Measurements from ENCODE around the gene SUGP1. TPM values are rescaled to one million over a fixed set of nuclear protein-coding genes. Genes with fewer than 3 reads are reported as not detected.

SUGP1 gene
- total RNA-seq, 1 experiment from 2014 or later: 19.5 TPM

GRCh38 chr19:19304186-19304965 lies 15.9 kb downstream of the SUGP1 start:
- no peak for DNase-seq (ENCODE audit: extremely low read depth, low read depth)

- no peak for DNase-seq (ENCODE audit: extremely low read depth, low read depth)
Measured at GRCh38 chr19:19303411-19303810, 16.9 kb downstream of the SUGP1 start.

DNA sequence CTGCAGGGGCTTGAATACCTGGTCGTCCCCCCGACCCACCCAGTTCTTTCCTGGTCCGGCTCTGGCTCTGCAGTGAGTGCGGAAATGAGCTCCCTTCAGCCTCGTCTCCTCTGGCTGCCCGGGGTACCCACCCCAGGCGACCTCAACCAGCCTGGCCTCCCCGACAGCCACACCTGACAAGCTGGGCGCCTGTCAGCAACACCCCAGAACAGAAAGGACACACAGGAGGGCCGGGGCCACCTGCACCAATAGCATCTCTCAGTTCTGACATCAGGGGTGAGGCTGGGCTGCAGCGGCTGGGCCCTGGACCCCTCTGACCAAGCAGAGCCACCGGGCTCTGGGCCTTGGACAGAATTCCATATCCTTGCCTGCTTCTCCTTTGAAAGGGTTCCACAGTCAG lies 19.7 kb downstream of the SUGP1 start:
- no peak for DNase-seq (ENCODE audit: extremely low read depth, low read depth)

GRCh38 chr19:19297759-19298158 lies 22.6 kb downstream of the SUGP1 start:
- no peak for DNase-seq (ENCODE audit: extremely low read depth, low read depth)

GRCh38 chr19:19296953-19297689 lies 23.2 kb downstream of the SUGP1 start:
- no peak for DNase-seq (ENCODE audit: extremely low read depth, low read depth)

- DNase-seq (ENCODE audit: extremely low read depth, low read depth): no peak
Measured at GRCh38 chr19:19294914-19295313, 25.4 kb downstream of the SUGP1 start.

GRCh38 chr19:19292607-19293006 lies 27.7 kb downstream of the SUGP1 start:
- DNase-seq (ENCODE audit: extremely low read depth, low read depth): no peak

GRCh38 chr19:19285686-19286085 lies 34.6 kb downstream of the SUGP1 start:
- DNase-seq (ENCODE audit: extremely low read depth, low read depth): no peak

DNA sequence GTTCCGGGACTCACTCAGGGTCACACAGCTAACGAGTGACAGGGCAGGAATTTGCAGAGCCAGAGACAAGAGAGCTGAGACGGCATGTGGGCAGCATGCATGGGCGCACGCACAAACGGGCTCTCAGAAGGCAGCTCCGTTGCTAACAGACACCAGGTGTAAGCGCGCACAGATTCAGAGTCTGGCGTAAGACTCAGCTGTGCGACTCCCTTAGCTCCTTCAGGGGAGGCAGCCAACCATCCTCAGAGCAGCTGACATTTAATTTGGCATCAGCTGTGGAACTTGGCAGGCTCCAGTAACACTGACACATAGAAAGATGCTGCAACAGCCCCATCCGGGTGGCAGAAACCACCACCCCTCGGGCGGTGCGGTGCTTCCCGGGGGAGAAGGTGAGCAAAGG lies 39.7 kb downstream of the SUGP1 start:
- DNase-seq (ENCODE audit: extremely low read depth, low read depth): no peak

DNA sequence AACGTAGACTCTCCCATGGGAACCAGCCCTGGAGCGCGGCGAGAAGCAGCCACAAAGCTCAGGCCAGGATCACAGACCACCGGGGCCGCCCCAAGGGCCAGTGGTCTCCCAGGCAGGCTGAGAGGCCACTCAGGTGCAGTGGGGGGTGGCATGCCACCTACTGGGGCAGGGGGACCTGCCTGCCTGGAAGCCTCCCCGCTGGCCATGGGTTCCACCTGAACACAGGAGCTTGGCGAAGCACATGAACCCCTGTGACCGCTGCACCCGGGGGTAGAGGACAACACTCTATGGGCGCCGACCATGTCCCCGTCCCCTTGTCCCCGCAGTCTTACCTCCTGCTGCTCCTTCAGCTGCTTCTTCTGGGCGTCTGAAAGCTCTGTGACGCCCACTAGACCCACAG lies 40.5 kb downstream of the SUGP1 start:
- DNase-seq (ENCODE audit: extremely low read depth, low read depth): no peak

DNA sequence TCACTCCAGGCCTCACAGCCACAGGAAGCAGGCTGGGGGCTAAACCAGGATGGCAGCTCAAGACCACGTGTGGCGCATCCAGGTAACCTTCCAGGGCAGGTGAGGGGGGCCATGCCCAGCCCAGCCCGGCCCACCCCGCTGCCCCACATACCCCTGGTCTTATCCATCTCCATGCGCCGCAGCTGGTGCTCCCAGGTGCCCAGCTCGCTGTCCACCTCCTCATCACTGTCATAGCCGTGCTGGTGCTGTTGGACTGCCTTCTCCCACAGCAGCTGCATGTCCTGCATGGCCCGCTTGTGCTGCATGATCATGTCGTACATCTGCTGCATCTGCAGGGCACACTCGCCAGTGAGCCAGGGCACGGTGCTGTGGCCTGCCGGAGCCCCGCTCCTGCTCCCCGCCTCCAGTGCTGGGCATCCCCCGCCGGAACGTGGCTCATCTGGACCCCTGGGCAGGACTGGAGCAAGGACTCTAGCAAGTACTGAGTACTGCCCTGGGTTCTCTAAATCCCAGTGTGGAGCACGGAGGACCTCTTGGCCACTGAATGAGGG lies 41.2 kb downstream of the SUGP1 start:
- no peak for DNase-seq (ENCODE audit: extremely low read depth, low read depth)

DNA sequence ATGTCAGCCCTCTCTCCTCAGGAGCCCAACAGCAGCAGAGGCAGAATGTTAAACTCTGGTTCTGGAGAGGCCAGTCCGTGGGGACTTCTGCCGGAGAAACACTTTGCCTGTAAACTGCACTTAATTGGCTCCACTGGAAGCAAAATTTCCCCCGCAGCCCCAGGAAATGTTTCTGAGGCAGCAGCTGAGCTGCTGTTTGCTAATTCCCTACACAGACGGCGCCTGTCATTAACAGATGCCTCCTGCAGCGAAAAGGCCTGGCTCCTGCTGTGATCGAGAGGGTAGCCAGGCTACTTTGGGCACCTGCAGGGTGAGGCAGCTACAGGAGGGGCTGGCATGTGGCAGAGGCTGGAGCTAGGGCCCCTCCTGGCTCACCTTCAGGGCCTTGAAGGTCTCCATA lies 42.0 kb downstream of the SUGP1 start:
- no peak for DNase-seq (ENCODE audit: extremely low read depth, low read depth)

GRCh38 chr19:19276851-19277250 lies 43.5 kb downstream of the SUGP1 start:
- no peak for DNase-seq (ENCODE audit: extremely low read depth, low read depth)

DNA sequence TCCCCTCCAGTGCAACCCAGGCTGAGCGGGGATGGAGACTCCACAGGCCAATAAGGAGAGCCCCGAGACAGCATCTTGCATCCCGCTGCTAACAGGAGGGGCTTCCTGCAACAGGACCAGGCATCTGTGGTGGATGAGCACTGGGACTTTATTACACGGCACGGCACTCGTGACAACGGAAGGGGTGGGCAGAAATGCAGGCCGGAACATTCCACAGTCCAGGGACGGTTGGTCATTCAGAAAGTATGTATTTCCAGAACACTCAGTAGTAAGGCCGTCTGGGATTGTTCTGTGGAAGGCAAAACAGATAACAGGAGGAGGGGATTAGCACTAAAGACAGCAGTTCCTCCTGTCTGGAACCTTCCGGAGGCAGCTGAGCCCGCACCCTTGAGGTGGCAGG lies 43.9 kb downstream of the SUGP1 start:
- DNase-seq (ENCODE audit: extremely low read depth, low read depth): no peak

DNA sequence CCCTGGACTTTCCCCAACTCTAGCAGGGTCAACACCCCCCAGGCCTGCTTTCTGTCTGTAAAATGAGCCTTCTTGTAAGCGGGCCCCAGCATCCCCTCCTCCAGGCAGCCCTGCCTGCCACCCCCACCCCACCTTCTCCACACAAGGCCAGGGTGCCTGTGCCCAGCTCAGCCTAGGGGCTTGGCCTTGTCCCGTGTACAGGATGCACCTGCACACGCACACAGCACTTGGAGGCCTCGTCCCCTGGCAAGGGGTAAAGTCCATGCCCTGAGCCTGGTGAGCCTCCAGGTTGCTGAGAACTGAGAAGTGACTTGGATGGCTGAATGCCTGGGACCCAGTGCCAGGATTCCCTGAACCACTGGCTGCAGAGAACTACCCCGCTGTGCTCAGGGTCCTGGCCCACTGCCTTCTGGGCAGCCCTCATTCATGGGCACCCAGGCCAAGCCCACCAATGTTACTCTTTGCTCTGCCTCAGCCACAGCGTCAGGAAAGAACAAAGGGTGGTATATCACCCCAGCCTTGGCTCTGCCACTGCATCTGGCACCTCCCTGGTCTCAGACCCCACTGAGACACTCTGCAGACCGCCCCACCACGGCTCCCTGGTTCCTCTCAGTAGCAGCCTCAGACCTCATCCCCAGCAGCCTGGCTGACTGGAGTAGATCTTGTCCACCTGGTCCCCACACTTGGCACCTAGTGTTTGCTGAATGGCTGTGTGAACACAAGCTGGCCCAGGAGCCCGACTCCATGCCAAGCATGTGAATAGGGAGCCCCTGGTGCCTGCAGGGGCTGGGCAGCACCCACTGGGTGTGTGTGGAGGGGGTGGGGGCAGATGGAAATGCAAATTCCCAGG lies 45.4 kb downstream of the SUGP1 start:
- DNase-seq (ENCODE audit: extremely low read depth, low read depth): no peak

DNA sequence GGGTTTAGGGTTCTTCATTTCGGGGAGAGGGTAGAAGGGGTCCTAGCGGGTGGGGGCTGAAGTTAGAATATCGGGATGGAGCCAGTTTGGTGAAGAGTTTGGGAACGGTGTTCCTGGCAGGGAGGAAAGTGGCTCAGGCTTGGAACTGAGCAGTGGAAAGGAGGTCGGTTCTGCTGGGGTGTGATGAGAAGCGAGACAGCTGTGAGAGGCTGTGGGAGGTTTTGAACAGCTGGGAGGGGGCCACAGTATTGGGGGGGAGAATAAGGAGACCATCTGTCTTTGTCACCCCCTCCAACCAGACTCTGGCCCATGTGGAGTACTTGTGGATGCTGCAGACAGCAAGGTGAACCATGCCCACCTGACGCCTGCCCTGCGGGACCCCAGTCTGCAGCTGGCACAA lies 46.2 kb downstream of the SUGP1 start:
- DNase-seq (ENCODE audit: extremely low read depth, low read depth): no peak

GRCh38 chr19:19271828-19272599 lies 48.3 kb downstream of the SUGP1 start:
- DNase-seq (ENCODE audit: extremely low read depth, low read depth): no peak

DNA sequence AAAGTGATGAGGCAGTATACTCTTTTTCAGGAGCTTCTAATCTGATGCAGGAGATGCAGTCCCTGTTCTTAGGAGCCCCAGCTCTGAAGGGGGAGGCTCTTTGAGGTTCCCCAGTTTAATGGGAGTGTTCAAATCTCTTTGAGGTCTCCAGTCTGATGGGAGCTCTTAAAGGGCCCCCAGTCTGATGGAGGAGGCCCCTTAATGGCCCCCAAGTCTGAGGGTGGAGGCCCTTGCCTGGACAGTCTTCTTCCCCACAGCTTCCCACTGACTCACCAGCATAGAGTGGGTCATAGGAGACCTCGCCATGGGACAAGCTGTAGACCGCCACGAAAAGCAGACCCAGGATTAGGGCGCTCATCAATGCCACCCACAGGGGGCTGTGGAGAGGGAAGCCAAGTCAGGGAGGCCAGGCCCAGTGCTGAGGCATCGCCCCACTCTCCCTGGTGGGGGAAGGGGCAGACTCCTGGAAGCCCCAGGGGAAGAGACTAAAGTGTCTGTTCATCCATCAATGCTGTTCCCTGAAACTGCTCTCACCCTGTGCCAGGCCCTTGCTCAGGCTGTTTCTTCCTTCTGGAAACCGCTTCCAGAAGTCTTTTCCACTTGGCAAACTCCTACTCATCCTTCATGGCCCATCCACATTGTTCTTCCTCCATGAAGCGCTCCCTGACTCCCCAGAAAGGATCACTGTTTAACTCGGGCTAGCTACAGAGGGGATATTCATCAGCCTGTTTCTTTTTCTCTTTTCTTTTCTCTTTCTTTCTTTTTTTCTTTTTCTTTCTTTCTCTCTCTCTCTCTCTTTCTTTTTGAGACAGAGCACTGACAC lies 49.3 kb downstream of the SUGP1 start:
- no peak for DNase-seq (ENCODE audit: extremely low read depth, low read depth)

DNA sequence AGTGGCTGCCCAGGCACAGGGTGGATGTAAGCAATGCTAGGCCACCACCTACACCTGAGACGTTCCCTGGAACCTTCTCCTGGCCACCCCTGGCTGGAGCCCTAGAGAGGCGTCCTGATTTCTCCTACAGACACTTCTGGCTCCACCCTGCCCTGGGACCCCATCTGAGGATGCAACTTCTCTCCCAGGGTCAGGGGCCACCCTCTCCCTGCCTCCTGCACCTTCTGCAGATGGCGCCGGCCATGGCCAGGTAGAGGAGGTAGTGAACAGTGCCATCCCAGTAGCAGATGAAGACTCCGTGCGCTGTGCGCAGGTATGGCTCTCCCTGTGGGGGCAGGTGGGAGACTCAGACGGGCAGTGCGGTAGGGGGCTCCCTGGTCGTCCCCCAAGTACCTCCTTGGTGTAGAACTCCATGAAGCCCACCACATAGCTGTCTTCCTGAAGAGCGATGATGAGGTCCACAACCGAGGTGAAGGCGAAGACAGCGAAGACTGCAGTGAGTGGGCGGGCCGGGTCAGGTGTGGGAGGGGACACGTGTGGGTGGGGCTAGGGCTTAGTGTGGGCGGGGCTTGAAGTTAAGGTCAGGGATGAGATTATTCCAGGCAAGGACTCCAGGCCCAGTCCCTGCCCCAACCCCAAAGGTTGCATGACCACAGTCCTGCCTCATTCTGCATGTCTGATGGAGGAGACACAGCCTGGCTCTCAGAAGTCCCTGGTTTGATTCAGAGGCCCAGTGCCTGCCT lies 50.2 kb downstream of the SUGP1 start:
- no peak for DNase-seq (ENCODE audit: extremely low read depth, low read depth)

Data from NCI-H460 (cell line).